ENCODE data around the gene RIPK4.

Gene RIPK4

DNA sequence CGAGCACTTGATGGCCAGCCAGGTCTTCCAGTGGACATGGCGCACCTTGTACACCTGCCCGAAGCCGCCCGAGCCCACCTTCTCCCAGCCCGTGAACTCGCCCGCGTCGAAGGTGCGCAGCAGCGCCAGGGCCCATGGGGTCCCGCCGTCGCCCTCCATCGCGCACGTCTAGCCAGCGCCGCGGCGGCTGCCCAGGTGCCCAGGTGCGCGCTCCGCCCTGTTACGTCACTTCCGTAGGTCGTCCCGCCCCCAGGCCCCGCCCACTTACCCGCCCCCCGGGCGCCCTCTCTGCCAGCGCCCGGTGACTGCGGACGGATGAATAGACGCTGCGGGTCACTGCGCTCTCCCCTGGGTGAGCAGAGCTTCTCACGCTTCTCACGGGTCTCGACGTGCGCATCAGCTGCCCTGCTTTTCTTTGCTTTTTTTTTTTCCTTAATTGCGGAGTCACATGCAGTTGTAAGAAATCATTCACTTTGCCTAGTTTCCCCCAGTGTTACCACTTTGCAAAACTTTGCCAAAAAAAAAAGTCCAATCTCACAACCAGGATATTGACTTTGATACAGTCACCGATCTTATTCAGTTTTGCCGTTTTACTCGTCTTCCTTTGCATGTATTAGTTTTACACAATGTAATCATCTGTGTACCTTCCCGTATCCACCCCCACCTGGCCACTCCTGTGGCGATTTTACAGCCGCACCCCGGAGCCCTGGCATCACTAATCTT is at the start of gene RIPK4:
RIPK4 (minus strand) TSS at position 170 of the 723 bp plus-strand sequence; CDS start at position 159, 11 bp downstream.
- peak; percentile 76 to 79 for DNase-seq

DNA sequence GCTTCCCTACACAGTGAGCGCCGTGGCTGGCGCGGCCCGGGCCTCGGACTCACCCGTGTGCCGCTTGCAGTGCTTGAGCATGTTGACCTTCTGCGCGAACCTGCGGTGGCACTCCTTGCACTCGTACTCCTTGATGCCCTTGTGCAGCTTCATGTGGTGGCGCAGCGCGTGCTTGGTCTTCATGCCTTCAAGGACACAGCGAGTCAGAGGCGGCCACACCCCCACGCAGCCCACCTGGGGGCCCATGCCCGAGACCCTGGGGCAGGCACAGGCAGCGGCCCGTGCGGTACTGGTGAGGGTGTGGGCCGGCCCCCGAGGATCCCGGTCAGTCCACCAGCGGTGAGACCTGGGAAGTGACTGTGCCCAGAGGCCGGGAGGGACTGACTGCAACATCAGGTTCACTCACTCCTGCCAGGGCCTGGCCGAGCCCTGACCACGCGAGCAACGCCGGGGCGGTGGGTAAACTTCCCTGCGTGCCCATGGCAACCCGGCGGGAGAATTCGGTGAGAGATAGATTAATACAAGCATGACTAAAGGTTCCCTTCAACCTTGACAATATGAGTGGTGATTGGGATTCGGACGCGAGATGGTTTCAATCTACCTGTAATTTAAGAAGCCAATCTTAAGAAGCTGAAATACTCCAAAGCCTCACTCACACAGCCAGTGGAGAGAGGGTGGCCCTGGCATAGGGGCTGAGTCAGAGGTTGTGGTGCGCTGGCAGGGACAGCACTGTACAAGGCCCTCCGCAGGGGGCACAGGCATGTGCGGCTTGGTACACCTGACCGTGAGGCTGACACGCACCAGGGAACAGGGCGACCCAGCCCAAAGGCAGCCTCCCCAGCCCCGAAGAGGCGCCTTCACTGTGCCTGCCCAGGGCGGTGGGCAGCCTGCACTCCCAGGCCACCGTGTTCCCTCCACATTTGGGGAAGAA is 49.1 kb upstream of the RIPK4 start:
- DNase-seq = no peak

DNA sequence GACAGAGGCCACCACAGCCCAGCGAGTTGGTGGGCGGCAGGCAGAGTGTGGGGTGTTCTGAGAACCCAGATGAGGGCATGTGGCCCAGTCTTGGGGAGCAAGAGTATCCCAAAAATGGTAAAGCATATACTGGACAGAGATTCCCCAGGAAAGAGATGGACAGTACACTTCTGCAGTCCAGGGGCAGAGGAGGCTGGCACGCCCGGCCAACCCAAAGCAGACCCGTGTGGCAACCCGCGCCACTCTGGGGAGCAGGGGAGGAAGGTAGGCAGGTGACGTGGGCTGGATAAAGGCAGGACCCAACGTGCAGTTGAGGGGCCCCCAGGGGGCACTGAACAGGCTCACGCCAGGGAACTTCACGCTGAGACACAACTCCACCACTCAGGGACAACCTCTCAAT is 46.4 kb upstream of the RIPK4 start:
- no peak for DNase-seq

DNA sequence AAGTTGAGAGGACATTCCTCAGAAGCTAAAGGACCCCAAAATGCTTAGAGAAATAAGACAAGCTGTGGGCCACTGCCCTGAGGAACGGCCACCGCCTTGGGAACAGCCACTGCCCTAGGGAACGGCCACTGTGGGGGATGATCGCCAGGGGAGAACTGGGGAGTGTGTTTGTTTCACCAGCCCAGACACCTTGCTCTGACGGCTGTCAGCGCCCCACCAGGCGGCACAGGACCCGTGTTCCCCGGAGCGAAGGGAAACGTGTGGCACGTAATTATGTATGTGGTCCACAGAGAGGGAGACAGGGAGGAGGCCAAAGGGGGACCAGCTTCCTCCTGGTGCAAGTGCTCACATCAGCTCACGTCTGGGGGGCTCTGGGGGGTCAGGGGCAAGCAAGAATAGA is 45.8 kb upstream of the RIPK4 start:
- no peak for DNase-seq

DNA sequence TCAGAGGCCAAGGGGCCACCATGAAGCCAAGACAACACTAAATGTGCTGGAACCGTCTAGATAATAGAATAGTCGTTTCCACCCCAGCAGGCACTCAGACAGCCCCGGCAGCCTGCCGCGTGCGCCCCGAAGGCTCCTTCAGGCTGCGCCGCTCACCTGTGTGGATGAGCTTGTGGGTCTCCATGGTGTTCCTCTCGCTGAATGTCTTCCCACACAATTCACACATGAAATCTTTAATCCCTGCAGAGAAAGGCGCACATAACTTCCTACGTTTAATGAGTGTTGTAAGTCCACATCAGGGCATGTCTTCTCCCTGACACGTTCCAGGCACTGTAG is 43.7 kb upstream of the RIPK4 start:
- no peak for DNase-seq

DNA sequence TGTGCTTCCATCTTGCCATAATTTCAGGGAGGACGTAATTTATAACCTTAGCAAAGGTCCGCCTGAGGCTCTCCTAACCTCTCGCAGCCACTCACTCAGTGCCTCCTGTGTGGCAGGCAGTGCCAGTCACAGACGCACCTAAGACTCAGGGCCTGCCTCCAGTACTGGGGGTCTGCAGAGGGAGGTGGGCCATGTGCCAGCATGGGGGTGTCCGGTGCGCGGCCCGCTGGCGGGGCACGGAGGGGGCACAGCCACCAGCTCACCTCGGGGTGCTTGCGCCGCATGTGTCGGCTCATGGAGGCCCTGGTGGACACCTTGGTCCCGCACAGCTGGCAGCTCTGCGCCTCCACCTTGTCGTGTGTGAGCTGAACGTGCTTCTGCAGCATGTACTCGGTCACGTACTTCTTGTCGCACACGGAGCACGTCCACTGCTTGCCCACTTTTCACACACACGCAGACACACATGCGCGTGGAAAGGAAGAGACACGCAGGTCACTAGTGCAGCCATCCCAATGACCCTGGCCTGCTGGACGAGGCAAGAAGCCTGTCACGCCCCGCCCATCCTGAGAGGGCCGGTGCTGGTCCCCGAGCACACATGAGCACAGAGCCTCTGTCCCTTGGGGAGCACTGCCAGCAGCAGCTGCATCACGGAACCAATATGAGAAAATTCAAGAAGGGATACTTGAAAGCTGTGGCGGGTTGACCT is 43.2 kb upstream of the RIPK4 start:
- DNase-seq = no peak

DNA sequence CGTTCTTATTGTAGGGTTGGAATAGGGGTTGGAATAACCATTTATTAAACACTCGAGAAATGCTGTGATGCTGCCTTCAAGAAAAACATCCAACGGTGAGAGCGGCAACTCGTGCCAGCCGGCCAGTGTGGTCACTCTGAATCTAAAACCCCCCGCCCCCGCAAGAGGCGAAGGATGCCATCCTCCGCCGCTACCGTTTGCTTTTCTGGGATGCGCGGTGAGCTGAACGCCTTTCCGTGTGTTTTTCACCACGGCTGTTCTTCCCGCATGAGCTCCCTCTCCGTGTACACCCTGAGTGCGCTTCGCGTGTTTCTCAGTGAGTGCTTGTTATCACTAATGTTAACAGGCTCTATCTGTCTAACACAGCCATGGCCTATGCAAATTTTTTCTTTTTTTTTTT is 42.0 kb upstream of the RIPK4 start:
- no peak for DNase-seq

DNA sequence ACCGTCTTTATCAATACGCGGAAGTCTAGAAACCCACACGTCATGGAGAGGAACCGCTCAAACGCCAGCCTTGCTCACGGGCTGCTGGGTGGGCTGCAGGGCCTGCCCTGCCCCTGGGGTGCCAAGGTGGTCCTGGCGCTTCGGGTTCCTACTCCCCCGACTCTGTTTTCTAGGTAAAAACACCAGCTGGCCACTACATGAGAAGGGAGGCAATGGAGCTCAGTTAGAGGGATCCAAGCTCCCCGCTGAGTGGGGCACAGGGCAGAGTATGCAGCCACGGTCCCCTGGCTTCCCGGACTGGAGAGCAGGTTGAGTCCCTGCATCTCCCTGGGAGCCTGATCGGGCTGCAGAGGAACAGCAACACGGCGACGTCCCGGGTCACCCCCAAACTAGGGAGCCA is 41.2 kb upstream of the RIPK4 start:
- DNase-seq = no peak

DNA sequence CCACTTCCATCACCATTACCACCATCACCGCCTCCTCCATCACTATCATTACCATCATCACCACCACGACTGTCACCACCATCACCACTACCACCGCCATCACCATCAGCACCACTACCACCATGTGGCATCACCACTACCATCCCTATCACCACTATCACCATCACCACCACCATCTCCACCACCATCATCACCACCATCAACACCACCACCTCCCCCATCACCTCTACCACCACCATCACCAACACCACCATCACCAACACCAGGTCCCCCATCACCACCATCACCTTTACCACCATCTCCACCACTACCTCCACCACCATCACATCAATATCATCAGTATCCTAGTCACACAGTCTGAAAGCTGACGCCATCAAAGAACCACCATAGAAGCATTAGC is 39.9 kb upstream of the RIPK4 start:
- no peak for DNase-seq

DNA sequence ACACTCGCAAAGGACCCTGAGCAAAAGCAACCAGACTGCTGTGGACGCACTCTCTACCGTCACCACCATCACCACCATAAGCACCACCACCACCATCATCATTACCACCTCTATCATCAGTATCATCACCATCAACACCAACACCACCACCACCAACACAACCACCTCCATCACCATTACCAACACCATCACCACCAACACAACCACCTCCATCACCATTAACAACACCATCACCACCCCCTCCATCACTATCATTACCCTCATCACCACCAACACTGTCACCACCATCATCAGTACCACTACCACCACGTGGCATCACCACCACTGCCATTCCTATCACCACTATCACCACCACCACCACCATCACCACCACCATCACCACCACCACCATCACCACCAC is 38.8 kb upstream of the RIPK4 start:
- no peak for DNase-seq

DNA sequence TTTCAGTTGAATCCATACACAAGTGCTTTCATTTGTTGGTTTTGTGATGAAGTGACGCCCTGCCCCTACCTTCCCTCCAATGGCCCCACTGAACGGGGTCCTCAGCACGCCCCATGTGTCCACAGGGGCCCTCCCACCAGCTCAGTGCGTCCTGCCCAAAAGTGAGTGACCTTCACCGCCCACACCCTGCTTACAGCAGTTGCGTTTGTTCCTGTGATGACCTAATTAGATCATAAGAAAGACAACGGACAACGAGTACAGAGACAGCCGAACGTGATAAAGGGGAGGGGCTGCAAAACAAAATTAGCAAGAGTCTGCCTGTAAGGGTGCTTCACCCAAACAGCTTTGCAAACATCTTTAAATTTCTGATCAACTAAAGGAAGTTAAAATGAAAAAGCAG is 38.2 kb upstream of the RIPK4 start:
- no peak for DNase-seq

DNA sequence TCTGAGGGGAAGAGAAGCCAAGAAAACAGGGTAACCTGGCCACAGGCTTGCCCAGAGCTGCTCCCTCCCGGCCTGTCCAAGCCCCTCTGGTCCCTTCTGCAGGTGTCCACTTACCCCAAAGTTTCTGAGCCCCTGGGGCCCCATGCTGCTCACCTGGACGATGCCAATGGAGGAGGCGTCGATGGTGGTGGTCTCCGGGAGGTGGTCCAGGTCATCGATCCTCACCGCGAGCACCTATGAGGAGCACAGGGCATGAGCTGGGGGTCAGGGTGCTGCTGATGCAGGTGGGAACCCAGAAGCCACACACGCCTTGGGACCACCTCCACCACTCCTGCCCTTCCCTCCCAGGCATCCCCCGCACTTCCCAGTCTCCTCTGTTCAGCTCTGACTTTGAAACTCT is 37.5 kb upstream of the RIPK4 start:
- no peak for DNase-seq

DNA sequence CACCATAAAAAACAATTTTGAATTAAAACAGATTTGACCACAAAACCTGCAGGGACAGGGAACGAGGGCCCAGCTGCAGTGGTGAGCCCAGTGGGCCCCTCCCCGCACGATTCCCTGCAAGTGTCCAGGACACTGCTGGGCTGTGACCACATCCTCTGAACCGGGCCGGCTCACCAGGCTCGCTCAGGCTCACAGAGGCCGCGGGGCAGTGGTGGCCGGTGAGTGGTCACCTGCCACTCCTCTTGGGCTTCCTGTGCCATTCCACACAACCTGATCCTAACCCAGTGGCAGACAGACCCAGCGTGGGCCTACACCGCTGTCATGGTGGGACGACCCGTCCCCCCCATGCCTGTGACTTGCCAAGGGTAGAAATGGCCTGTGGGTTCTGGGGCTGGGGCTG is 36.5 kb upstream of the RIPK4 start:
- DNase-seq = no peak

DNA sequence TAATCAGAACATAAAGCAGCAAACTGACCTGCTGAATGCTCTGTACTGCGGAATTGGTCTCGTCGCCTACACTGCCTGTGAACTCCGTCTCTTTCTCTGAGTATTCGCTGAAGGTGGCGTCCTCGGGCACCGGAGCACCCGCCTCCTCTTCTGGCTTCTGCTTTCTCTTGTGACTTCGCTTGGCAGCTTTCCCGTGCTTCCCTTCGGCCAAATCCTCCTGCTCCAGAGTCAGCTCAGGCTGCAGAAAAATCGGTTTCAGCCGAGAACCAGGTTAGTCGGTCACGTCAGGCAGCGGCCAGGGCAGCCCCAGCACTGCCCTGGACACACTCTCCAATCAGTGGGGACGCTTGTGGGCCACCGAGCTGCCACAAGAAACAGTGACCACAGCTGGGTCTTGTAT is 35.8 kb upstream of the RIPK4 start:
- no peak for DNase-seq

DNA sequence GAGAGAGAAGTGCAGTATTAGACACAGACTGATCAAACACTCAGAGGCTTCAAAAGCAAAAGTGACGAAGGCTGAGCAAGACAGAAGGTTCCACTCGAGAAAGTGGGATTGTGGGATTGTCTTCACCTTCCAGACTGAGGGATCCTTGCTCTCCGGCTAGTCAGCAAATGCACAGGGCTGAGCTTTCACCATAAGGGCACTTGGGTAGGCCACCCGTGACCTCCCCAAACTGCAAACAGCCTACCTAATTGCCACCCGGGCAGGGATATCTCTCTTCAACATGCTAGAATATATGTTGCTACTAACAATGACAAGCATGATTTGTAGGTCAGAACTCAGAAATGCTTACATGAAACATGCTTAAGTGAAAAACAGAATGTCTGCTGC is 35.3 kb upstream of the RIPK4 start:
- no peak for DNase-seq

DNA sequence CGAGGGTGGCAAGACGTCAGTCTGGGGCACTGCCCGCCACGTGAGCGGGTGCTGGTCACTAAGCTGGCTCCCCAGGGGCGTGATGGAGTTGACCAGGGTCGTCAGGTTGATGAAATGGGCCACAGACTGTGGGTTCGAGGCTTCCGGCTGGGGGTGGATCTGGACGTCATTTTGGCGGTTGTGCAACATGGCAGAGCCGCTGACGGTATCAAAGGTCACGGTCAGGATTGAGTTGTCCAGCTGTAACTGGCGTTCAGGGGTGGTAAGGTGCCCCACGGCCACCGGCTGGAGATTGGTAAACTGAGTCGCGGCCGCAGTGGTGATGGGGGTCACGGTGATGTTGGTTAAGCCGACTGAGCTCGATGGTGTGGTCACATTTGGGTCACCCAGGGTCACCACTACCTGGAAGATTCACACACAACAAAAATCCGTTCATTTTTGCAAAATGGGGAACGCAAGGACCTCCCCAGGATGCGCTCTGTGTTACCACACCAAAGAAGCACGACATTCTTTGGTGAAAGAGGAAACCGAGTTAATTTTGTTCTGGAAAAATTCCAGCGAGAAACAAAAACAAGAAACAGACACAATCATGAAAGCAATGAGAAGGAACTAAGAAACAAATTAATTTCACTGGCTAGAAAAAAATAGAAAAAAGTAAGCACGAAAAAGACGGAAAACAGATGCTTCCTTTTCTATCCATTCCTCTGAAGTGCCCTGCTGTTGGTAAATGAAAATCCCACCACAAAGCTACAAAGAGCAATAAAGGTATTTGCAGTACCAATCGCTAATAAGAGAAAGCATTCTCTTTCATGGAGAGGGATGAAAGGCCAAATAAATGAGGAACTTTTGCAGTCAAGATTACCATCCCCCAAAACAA is 34.7 kb upstream of the RIPK4 start:
- DNase-seq = no peak

DNA sequence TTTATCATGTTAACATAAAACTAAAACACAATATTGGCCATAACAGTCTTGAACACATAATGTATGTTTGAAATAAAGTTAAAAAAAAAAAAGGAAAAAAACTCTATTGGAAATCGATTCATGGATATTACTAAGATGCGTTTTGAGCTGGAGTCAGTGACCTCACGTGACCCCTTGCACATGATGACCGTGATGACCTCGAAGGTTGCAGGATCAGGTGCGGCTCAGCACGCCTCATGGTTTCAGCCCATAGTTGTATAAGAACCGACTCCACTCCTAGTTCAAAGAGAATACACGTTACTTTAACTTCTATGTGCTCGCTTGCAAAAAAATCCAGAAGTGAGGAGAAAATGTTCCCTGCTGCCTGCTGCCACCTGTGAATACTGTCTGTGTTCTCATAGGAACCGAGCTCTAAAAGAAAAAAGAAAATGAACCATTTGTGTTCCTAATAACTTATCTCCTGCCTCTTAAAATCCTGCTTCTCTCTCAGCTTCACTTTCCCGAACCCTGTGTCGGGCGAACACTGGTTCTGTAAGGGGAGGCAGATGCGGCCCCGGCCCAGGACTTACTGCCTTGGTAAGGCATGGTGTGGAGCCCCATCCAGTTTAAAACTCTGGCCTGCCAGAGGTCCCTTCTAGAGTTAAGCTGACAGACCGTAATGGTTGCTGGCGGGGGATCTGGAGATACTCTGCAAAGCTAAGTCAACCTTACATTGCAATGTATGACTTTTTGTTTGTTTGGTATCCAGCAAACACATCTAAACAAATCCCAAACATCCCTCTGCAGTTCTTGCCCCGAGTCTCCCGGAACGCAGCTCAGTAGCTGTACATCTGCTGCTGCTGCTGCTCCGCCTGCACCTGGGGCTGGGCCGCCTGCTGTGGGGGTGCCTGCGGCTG is 33.8 kb upstream of the RIPK4 start:
- DNase-seq = no peak

DNA sequence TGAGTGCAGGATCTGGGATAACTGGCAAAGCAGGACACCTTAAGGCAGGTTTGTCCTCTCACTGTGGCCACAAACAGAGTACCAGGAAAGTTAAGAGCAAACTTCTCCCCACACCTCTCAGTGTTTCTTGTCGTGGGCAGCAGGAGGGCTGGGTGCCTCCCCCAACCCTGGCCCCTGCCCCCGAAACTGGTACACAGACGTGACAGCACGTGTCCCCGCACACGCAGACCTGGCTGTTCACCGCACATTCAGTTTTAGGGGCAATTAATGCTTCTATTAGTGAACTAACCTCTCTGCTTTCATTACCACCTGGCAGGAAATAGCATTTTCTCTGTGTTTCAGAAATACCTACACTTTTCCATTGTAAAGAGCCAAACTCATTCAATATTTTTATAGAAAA is 32.9 kb upstream of the RIPK4 start:
- DNase-seq = no peak

DNA sequence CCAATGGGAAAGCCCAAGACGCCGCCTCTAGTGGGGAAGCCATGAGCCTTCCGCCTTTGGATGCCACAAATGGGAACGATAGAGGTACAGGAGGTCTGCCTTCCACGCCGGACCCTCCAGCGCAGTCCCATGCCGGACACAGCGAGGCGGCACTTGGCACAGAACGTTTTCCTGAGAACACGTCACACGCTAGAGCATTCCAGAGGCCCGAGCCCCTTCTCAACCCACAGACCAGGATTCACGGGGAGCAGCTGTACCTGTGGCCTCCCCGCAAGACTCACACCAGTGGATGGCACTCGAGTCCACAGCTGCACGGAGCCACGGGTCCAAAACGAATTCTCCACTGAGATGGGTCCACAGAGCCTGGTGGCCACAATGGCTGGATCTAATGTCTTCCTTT is 31.5 kb upstream of the RIPK4 start:
- no peak for DNase-seq

DNA sequence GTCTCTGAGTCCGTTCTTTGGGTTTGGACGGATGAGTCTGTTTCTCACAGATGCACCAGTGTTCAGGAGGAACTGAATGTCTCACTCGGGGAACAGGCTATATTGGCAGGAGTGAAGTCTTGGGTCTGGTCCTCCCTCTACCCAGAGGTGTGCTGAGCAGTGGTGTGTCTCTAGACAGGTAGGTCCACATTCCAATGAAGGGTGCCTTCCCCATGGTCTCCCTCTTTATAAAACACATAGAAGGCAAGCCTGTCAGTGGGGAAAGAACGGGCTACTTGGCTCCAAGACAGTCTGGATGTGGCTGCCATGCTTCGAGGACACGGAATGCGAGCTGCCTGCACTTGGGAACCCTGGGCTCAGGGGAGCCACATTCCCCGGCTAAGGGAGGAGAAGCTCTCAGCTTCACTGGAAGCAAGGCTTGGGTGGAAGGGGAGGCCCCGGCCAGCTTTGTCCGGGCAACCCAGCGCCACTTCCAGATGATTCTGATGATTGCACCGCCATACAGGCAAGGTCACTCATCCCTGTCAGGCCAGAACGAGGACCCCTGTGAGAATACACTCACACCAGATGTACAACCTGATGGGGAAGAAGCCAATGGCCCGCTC is 29.7 kb upstream of the RIPK4 start:
- no peak for DNase-seq

DNA sequence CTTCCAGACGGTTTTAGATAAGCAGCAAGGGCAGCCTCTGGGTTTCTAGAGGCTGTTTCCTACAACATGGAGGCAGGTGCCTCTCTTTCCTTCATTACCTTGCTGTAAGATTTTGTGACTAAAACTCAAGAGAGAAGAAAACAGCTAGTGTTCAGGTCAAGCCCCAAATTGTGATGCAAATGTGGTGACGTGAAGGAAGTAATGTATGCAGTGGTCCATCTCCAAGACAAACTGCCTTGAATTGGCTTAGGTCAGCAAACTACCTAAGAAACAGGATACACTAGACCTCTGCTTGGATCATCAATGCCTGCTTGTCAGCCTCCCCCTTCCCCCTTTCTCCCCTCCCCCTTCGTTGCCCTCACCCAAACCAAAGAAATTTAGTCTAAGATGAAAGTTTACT is 28.9 kb upstream of the RIPK4 start:
- DNase-seq = no peak

Measured in NCI-H2081 (cell line).